ENCODE measurements around the gene HIGD2A. TPM values are rescaled to one million over a fixed set of nuclear protein-coding genes. Genes with fewer than 3 reads are reported as not detected.
"Not testable (repeated sequence)": the region's sequence is repeated elsewhere in the genome, so short reads cannot be mapped to it uniquely, and the experiment has no call there.

Gene HIGD2A
- polyA plus RNA-seq, 10 donors, result 129 to 183 (median 157) TPM

GRCh38 chr5:176391479-176391878 lies 2.9 kb downstream of the HIGD2A start:
- DNase-seq, result no peak

GRCh38 chr5:176391999-176392398 lies 3.4 kb downstream of the HIGD2A start:
- no peak for DNase-seq

- DNase-seq, result no peak
Observed at GRCh38 chr5:176392526-176392925, 4.0 kb downstream of the HIGD2A start.

GRCh38 chr5:176394096-176394495 lies 5.5 kb downstream of the HIGD2A start:
- no peak for DNase-seq

- no peak for DNase-seq
Observed at GRCh38 chr5:176394881-176395675, 6.5 kb downstream of the HIGD2A start.

GRCh38 chr5:176396330-176396729 lies 7.8 kb downstream of the HIGD2A start:
- DNase-seq, result no peak

GRCh38 chr5:176397736-176398420 lies 9.3 kb downstream of the HIGD2A start:
- DNase-seq, result no peak

- DNase-seq, result no peak
Observed at GRCh38 chr5:176400382-176401156, 12.0 kb downstream of the HIGD2A start.

GRCh38 chr5:176401281-176402205 lies 13.0 kb downstream of the HIGD2A start:
- DNase-seq, result no peak

GRCh38 chr5:176405656-176406435 lies 17.3 kb downstream of the HIGD2A start:
- DNase-seq, result no peak

GRCh38 chr5:176406436-176407052 lies 18.0 kb downstream of the HIGD2A start:
- DNase-seq, result no peak

- DNase-seq, result peak in 1 of 3 donors; percentile 46
Observed at GRCh38 chr5:176407456-176408251, 19.1 kb downstream of the HIGD2A start.

- not testable (repeated sequence) for DNase-seq
Observed at GRCh38 chr5:176408252-176408573, 19.7 kb downstream of the HIGD2A start.

- DNase-seq, result no peak
Observed at GRCh38 chr5:176408590-176408989, 20.0 kb downstream of the HIGD2A start.

GRCh38 chr5:176409765-176410164 lies 21.2 kb downstream of the HIGD2A start:
- no peak for DNase-seq

- no peak for DNase-seq
Observed at GRCh38 chr5:176410486-176411180, 22.1 kb downstream of the HIGD2A start.

GRCh38 chr5:176412517-176413254 lies 24.1 kb downstream of the HIGD2A start:
- no peak for DNase-seq

- no peak for DNase-seq
Observed at GRCh38 chr5:176413255-176413565, 24.7 kb downstream of the HIGD2A start.
